ENCODE data around the gene SAMD3. TPM values are rescaled to one million over a fixed set of nuclear protein-coding genes. Genes with fewer than 3 reads are reported as not detected.
"Not testable (repeated sequence)": the region's sequence is repeated elsewhere in the genome, so short reads cannot be mapped to it uniquely, and the experiment has no call there.

SAMD3 gene
- total RNA-seq, 2 experiments from 2014 or later: 2.7 to 3.3 TPM

DNA sequence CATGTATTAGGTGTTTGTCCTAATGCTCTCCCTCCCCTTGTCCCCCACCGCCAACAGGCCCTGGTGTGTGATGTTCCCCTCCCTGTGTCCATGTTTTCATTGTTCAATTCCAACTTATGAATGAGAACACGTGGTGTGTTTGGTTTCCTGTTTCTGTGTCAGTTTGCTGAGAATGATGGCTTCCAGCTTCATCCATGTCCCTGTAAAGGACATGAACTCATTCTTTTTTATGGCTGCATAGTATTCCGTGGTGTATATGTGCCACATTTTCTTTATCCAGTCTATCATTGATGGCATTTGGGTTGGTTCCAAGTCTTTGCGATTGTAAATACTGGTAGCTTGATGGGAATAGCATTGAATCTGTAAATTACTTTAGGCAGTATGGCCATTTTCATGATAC lies 52.6 kb downstream of the SAMD3 start:
- not testable (repeated sequence) for H3K4me1 Mint-ChIP-seq, H3K27ac Mint-ChIP-seq, H3K27me3 Mint-ChIP-seq, H3K4me3 Mint-ChIP-seq, DNase-seq
- peaks cover 24% of the 10 kb centered on the region for H3K9me3 Mint-ChIP-seq
- H3K36me3 Mint-ChIP-seq: peaks cover 29% of the 10 kb centered on the region

DNA sequence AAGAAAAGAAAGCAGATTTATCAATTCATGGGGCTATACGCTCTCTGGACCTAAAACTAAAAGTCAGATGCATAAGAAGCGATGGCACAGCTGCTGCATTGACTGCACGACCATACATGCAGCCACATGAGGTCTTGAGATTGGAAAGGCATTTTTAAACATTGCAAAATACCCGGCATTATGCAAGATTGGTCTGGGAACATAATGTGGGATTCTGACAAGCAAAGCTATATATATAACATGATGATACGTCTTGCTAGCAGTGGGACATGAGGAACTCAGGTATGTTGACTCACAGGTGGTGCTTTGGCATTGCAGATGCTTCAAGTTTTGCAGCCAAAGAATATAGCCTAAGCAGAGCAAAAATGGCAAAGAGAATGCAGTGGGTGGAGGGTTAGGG lies 55.1 kb downstream of the SAMD3 start:
- Mint-ChIP-seq H3K4me3 (no peak overlapping the region), H3K27ac (no peak overlapping the region), H3K27me3 (no peaks in the 10 kb centered on the region), H3K36me3 (peaks cover 31% of the 10 kb centered on the region), H3K4me1 (peaks cover 7% of the 10 kb centered on the region), H3K9me3 (peaks cover 26% of the 10 kb centered on the region)
- no peak for DNase-seq

GRCh38 chr6:130164251-130164650 lies 58.5 kb downstream of the SAMD3 start:
- no peak for DNase-seq
- H3K36me3 Mint-ChIP-seq: peaks cover 38% of the 10 kb centered on the region
- H3K9me3 Mint-ChIP-seq: peaks cover 18% of the 10 kb centered on the region
- H3K27ac Mint-ChIP-seq: no peak overlapping the region
- H3K27me3 Mint-ChIP-seq: no peaks in the 10 kb centered on the region
- H3K4me1 Mint-ChIP-seq: peaks cover 12% of the 10 kb centered on the region
- no peak overlapping the region for H3K4me3 Mint-ChIP-seq

DNA sequence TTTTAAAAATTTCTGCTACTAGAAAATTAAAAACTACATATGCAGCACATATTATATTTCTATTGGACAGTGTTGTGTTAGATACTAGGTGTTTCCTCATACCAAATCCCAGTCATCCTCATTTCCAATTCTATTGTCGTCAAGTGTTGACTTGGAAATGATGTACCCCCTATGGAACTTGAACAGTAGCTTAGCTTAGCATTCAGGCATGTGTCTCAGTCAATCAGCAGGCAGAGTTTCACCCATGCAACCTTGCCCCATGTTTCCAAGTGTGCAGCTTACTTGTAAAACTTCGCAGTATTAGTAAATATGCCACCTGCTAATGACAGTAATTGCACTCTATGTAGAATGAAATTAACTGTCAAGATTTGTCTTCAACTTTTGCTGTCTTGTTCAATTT lies 59.5 kb downstream of the SAMD3 start:
- DNase-seq: no peak
- H3K36me3 Mint-ChIP-seq: peaks cover 44% of the 10 kb centered on the region
- H3K27me3 Mint-ChIP-seq: no peaks in the 10 kb centered on the region
- H3K4me3 Mint-ChIP-seq: no peak overlapping the region
- peaks cover 12% of the 10 kb centered on the region for H3K4me1 Mint-ChIP-seq
- H3K9me3 Mint-ChIP-seq: peaks cover 24% of the 10 kb centered on the region
- H3K27ac Mint-ChIP-seq: no peak overlapping the region

DNA sequence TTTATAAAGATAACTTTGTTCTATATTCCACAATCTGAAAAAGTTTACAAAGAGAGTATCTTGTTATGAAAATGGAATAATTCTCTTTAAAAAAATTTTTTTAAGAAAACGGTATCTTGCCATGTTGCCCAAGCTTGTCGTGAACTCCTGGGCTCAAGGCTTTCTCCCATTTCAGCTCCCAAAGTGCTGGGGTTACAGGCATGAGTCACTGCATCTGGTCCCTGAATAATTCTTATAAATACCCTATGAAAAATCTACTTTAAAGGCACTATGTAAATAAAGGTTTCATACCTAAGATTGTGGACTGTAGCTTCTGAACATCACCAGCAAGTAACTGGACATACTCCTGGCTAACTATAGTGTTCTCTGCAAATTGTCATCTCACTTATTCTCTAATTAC lies 60.3 kb downstream of the SAMD3 start:
- Mint-ChIP-seq H3K9me3 (peaks cover 24% of the 10 kb centered on the region), H3K36me3 (peaks cover 44% of the 10 kb centered on the region), H3K27me3 (no peaks in the 10 kb centered on the region), H3K27ac (no peak overlapping the region), H3K4me1 (peaks cover 15% of the 10 kb centered on the region), H3K4me3 (no peak overlapping the region)
- no peak for DNase-seq

GRCh38 chr6:130161683-130162404 lies 60.9 kb downstream of the SAMD3 start:
- DNase-seq: no peak
- peaks cover 24% of the 10 kb centered on the region for H3K9me3 Mint-ChIP-seq
- H3K4me3 Mint-ChIP-seq: no peak overlapping the region
- no peaks in the 10 kb centered on the region for H3K27me3 Mint-ChIP-seq
- H3K36me3 Mint-ChIP-seq: peaks cover 41% of the 10 kb centered on the region
- peaks cover 15% of the 10 kb centered on the region for H3K4me1 Mint-ChIP-seq
- no peak overlapping the region for H3K27ac Mint-ChIP-seq

DNA sequence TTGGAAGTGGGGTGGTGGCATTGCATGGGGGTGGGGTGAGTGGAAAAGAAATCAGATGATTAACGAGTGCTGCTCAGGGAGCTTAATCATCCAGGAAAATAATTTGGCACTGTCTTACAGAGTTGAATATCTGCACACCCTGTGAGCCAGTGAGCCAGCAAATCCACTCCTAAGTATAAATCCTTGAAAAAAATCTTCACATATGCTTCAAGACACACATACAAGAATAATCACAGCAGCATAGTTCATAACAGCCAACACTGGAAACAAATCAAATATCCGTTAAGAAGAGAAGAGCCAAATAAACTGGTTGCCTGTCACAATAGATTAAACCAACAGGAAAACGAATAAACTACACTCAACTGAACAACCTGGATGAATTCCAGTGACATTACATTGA lies 62.8 kb downstream of the SAMD3 start:
- Mint-ChIP-seq H3K9me3 (peaks cover 20% of the 10 kb centered on the region), H3K36me3 (peaks cover 31% of the 10 kb centered on the region), H3K27me3 (no peaks in the 10 kb centered on the region), H3K27ac (no peak overlapping the region), H3K4me3 (no peak overlapping the region), H3K4me1 (peaks cover 13% of the 10 kb centered on the region)
- no peak for DNase-seq

- H3K27ac Mint-ChIP-seq: no peak overlapping the region
- peaks cover 10% of the 10 kb centered on the region for H3K4me1 Mint-ChIP-seq
- H3K4me3 Mint-ChIP-seq: no peak overlapping the region
- peaks cover 23% of the 10 kb centered on the region for H3K36me3 Mint-ChIP-seq
- no peaks in the 10 kb centered on the region for H3K27me3 Mint-ChIP-seq
- no peak for DNase-seq
- peaks cover 15% of the 10 kb centered on the region for H3K9me3 Mint-ChIP-seq
Measured at GRCh38 chr6:130158548-130158947, 64.2 kb downstream of the SAMD3 start.

DNA sequence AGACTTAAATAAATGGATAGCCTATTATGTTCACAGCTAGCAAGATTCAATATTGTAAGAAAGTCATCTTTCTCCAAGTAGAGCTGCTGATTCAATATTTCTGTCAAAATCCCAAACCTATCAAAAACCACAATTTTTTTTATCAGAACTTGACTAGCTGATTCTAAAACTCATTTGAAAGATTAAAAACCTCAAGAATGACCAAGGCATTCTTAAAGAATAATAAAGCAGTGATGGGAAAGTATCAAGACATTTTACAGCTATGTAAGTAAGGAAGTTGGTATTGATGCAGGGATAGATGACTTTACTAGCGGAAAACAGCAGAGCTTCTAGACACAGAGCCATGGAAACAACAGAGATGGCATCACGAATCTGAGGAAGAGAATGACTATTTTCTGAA lies 64.7 kb downstream of the SAMD3 start:
- Mint-ChIP-seq H3K27ac (no peak overlapping the region), H3K9me3 (peaks cover 15% of the 10 kb centered on the region), H3K4me1 (peaks cover 7% of the 10 kb centered on the region), H3K27me3 (no peaks in the 10 kb centered on the region), H3K36me3 (peaks cover 23% of the 10 kb centered on the region), H3K4me3 (no peak overlapping the region)
- DNase-seq: no peak

- Mint-ChIP-seq H3K27ac (no peak overlapping the region), H3K27me3 (no peaks in the 10 kb centered on the region), H3K4me3 (no peak overlapping the region), H3K9me3 (peaks cover 15% of the 10 kb centered on the region), H3K36me3 (peaks cover 23% of the 10 kb centered on the region), H3K4me1 (peaks cover 5% of the 10 kb centered on the region)
- DNase-seq: no peak
Measured at GRCh38 chr6:130156908-130157307, 65.8 kb downstream of the SAMD3 start.

GRCh38 chr6:130152908-130153510 lies 69.7 kb downstream of the SAMD3 start:
- Mint-ChIP-seq H3K36me3 (peaks cover 22% of the 10 kb centered on the region), H3K9me3 (no peaks in the 10 kb centered on the region), H3K27me3 (no peaks in the 10 kb centered on the region), H3K4me1 (peaks cover 3% of the 10 kb centered on the region), H3K27ac (no peak overlapping the region), H3K4me3 (no peak overlapping the region)
- no peak for DNase-seq

DNA sequence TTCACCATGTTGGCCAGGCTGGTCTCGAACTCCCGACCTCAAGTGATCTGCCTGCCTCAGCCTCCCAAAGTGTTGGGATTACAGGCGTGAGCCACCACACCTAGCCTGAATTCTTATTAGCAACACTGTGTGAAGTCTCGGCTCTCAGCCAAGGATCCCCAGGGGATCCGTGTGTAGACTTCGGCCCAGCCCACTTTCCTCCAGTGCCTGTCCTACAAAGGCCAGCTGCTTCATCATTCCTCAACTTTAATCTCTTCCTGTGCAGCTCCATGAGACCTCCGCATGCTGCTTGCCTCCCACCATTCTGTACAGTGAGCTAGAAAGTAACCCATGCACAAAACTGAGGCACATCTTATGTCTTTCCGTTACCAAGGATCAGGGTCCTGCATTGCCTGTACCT lies 71.8 kb downstream of the SAMD3 start:
- Mint-ChIP-seq H3K9me3 (no peaks in the 10 kb centered on the region), H3K4me1 (peaks cover 3% of the 10 kb centered on the region), H3K36me3 (peaks cover 19% of the 10 kb centered on the region), H3K27ac (no peak overlapping the region), H3K4me3 (no peak overlapping the region), H3K27me3 (no peaks in the 10 kb centered on the region)
- no peak for DNase-seq

DNA sequence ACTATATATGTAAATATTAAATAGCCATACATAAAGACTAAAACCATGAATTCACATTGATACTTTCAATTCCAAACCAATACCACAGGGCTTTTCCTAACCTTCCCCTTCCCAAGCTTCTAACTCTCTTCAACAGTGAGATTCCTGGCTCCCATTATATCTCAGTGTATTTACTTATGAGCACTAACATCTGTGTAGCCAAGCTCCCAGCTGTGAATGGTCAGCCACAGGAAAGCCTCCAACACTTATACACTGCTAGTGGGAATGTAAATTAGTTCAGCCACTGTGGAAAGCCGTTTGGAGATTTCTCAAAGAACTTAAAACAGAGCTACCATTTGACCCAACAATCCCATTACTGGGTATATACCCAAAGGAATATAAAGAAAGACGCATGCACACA lies 73.7 kb downstream of the SAMD3 start:
- not testable (repeated sequence) for H3K27me3 Mint-ChIP-seq, H3K4me1 Mint-ChIP-seq, H3K9me3 Mint-ChIP-seq, H3K4me3 Mint-ChIP-seq, DNase-seq, H3K27ac Mint-ChIP-seq
- peaks cover 19% of the 10 kb centered on the region for H3K36me3 Mint-ChIP-seq

DNA sequence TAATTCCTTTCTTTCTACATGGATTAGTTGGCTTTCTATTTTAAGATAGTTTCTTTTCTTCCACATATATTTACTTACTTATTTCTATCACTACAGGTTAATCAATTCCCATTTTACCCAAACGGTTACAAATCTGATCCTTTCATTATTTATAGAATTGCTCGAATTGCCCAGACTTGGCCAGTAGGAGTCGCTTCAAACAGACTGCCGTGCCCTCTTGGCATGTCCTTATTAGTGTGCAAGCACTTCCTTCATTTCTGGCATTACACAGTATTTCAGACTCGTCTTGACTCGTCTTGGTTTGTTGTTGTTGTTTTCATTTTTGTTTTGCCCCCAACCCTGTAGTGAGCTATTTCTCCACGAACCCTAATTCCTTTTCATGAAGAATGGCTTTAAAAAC lies 74.6 kb downstream of the SAMD3 start:
- H3K36me3 Mint-ChIP-seq: peaks cover 25% of the 10 kb centered on the region
- H3K27me3 Mint-ChIP-seq: no peaks in the 10 kb centered on the region
- no peak for DNase-seq
- H3K27ac Mint-ChIP-seq: no peak overlapping the region
- no peak overlapping the region for H3K4me3 Mint-ChIP-seq
- H3K4me1 Mint-ChIP-seq: peaks cover 5% of the 10 kb centered on the region
- H3K9me3 Mint-ChIP-seq: no peaks in the 10 kb centered on the region

- Mint-ChIP-seq H3K4me1 (peaks cover 5% of the 10 kb centered on the region), H3K4me3 (no peak overlapping the region), H3K9me3 (no peaks in the 10 kb centered on the region), H3K27ac (no peak overlapping the region), H3K27me3 (no peaks in the 10 kb centered on the region), H3K36me3 (peaks cover 34% of the 10 kb centered on the region)
- DNase-seq: no peak
Measured at GRCh38 chr6:130147111-130147510, 75.6 kb downstream of the SAMD3 start.

GRCh38 chr6:130143709-130144108 lies 79.0 kb downstream of the SAMD3 start:
- H3K4me1 Mint-ChIP-seq: peaks cover 15% of the 10 kb centered on the region
- no peak overlapping the region for H3K27ac Mint-ChIP-seq
- no peak for DNase-seq
- no peak overlapping the region for H3K4me3 Mint-ChIP-seq
- peaks cover 36% of the 10 kb centered on the region for H3K36me3 Mint-ChIP-seq
- H3K27me3 Mint-ChIP-seq: no peaks in the 10 kb centered on the region
- no peaks in the 10 kb centered on the region for H3K9me3 Mint-ChIP-seq
